ENCODE data around the gene TSC22D1.
"Not testable (repeated sequence)": the region's sequence is repeated elsewhere in the genome, so short reads cannot be mapped to it uniquely, and the experiment has no call there.

TSC22D1 gene

GRCh38 chr13:44498969-44499368 lies 77.2 kb downstream of the TSC22D1 start:
- DNase-seq, result peak in 1 of 2 experiments; percentile 41

GRCh38 chr13:44498502-44498901 lies 77.6 kb downstream of the TSC22D1 start:
- no peak for DNase-seq

- no peak for DNase-seq
Measured at GRCh38 chr13:44497801-44498200, 78.3 kb downstream of the TSC22D1 start.

- no peak for DNase-seq
Measured at GRCh38 chr13:44493213-44493812, 82.8 kb downstream of the TSC22D1 start.

GRCh38 chr13:44489751-44490150 lies 86.4 kb downstream of the TSC22D1 start:
- DNase-seq, result no peak

GRCh38 chr13:44487989-44488388 lies 88.1 kb downstream of the TSC22D1 start:
- DNase-seq, result no peak

- no peak for DNase-seq
Measured at GRCh38 chr13:44484562-44485138, 91.5 kb downstream of the TSC22D1 start.

- peak in 1 of 2 experiments; percentile 38 for DNase-seq
Measured at GRCh38 chr13:44474122-44474910, 101.8 kb downstream of the TSC22D1 start.

GRCh38 chr13:44471686-44472085 lies 104.4 kb downstream of the TSC22D1 start:
- DNase-seq, result no peak

- DNase-seq, result peak in 1 of 2 experiments; percentile 30
Measured at GRCh38 chr13:44470638-44471562, 105.2 kb downstream of the TSC22D1 start.

GRCh38 chr13:44468874-44469273 lies 107.3 kb downstream of the TSC22D1 start:
- peak in 1 of 2 experiments; percentile 3 for DNase-seq

GRCh38 chr13:44465318-44465717 lies 110.8 kb downstream of the TSC22D1 start:
- DNase-seq, result no peak

- no peak for DNase-seq
Measured at GRCh38 chr13:44464471-44464870, 111.7 kb downstream of the TSC22D1 start.

GRCh38 chr13:44463759-44464158 lies 112.4 kb downstream of the TSC22D1 start:
- no peak for DNase-seq

- DNase-seq, result no peak
Measured at GRCh38 chr13:44459674-44460073, 116.5 kb downstream of the TSC22D1 start.

- no peak for DNase-seq
Measured at GRCh38 chr13:44458313-44458975, 117.7 kb downstream of the TSC22D1 start.

GRCh38 chr13:44456212-44456611 lies 119.9 kb downstream of the TSC22D1 start:
- not testable (repeated sequence) for DNase-seq

- no peak for DNase-seq
Measured at GRCh38 chr13:44455769-44456168, 120.4 kb downstream of the TSC22D1 start.

GRCh38 chr13:44453881-44454280 lies 122.2 kb downstream of the TSC22D1 start:
- DNase-seq, result no peak

- no peak for DNase-seq
Measured at GRCh38 chr13:44453069-44453468, 123.1 kb downstream of the TSC22D1 start.

- no peak for DNase-seq
Measured at GRCh38 chr13:44452418-44452817, 123.7 kb downstream of the TSC22D1 start.

- no peak for DNase-seq
Measured at GRCh38 chr13:44451651-44452050, 124.5 kb downstream of the TSC22D1 start.

All from NCI-H446 (cell line).